GM13977 (cell line): ENCODE measurements around the gene NKAIN2.

Experiments
- DNase-seq: peaks from one replicate; pipeline ENCODE4 v3.0.0; 2012; ENCODE audit warnings: low spot score
- CTCF ChIP-seq: IDR thresholded peaks from 2 replicates; pipeline ENCODE4 v1.5.1; 2012; ENCODE audit warnings: mild to moderate bottlenecking, control low read depth; ENCODE audit not compliant: insufficient read depth; ENCODE audit errors: extremely low read depth, missing control alignments
- in situ Hi-C: fragments of 300-500 bp; cut with MboI; formaldehyde crosslinking; loops from one replicate; pipeline ENCODE4 v1.12.0; 2022; ENCODE audit warnings: low sequenced_read_pairs, low pct_unique_long_range_greater_than_20kb, mixed read lengths, inconsistent platforms; ENCODE audit not compliant: unreplicated experiment

Gene NKAIN2

GRCh38 chr6:124069230-124069950 is 265.7 kb downstream of the NKAIN2 start:
- TF ChIP-seq CTCF, result no peak
- DNase-seq, result no peak
- in situ Hi-C loops, result no loop called here

GRCh38 chr6:124073021-124073420 is 269.4 kb downstream of the NKAIN2 start:
- DNase-seq, result no peak
- no peak for TF ChIP-seq CTCF
- in situ Hi-C loops, result no loop called here

GRCh38 chr6:124073820-124074587 is 270.3 kb downstream of the NKAIN2 start:
- no peak for DNase-seq
- in situ Hi-C loops, result no loop called here
- TF ChIP-seq CTCF, result no peak

GRCh38 chr6:124074606-124075005 is 270.9 kb downstream of the NKAIN2 start:
- TF ChIP-seq CTCF, result no peak
- DNase-seq, result no peak
- in situ Hi-C loops, result no loop called here

- TF ChIP-seq CTCF, result no peak
- no peak for DNase-seq
- in situ Hi-C loops, result no loop called here
These were observed 272.8 kb downstream of the NKAIN2 start for GRCh38 chr6:124076336-124077048.

- in situ Hi-C loops, result no loop called here
- no peak for DNase-seq
- TF ChIP-seq CTCF, result no peak
These were observed 274.5 kb downstream of the NKAIN2 start for GRCh38 chr6:124078169-124078568.
